ENCODE results near the gene RAD51B.

- TF ChIP-seq CTCF (IDR thresholded peaks at IDR 0.05): no peak
- TF ChIP-seq POLR2A (IDR thresholded peaks at IDR 0.05): no peak
These were observed 640.0 kb downstream of the RAD51B start for GRCh38 chr14:68459480-68460136.
